Measurements from ENCODE around the gene CALR3.

GRCh38 chr19:16441661-16442162 is 54.3 kb downstream of the CALR3 start:
- TF ChIP-seq CTCF (IDR thresholded peaks at IDR 0.05), result peak in 1 of 4 experiments; percentile 21
- no peak for TF ChIP-seq POLR2A (IDR thresholded peaks at IDR 0.05)
- no peak for TF ChIP-seq POLR2AphosphoS5 (IDR thresholded peaks at IDR 0.05)
